Transverse colon (tissue), 4 donors: Measurements from ENCODE around the gene KCNE4.

Experiments
- CTCF ChIP-seq, 5 experiments: fragments of 200-600 bp in 3 of 5; fragments of 450-650 bp in 2 of 5; sonication (generic) in 3 of 5; IDR thresholded peaks; 1 replicate in 2 of 5; 2 replicates in 3 of 5; pipeline ENCODE4 v1.5.1; 2016 to 2017; ENCODE audit warnings: antibody characterized with exemption in 5 of 5, inconsistent platforms in 3 of 5, mild to moderate bottlenecking in 2 of 5, moderate library complexity in 1 of 5
- EP300 ChIP-seq: sonication (generic); formaldehyde crosslinking; IDR thresholded peaks from one replicate; pipeline ENCODE4 v1.6.1; 2017; ENCODE audit warnings: antibody characterized with exemption, low read depth
- POLR2A ChIP-seq: fragments of 450-650 bp; IDR thresholded peaks from one replicate; pipeline ENCODE4 v1.6.1; 2016; ENCODE audit warnings: antibody characterized with exemption, mild to moderate bottlenecking, moderate library complexity
- POLR2AphosphoS5 ChIP-seq, 3 donors: sonication (generic); formaldehyde crosslinking; IDR thresholded peaks; one replicate each; pipeline ENCODE4 v1.6.1; 2016; ENCODE audit warnings: antibody characterized with exemption in 3 of 3

- TF ChIP-seq POLR2A (no peak), POLR2AphosphoS5 (IDR thresholded peaks at IDR 0.05) (no peak), CTCF (IDR thresholded peaks at IDR 0.05) (no peak), EP300 (no peak)
Measured at GRCh38 chr2:223007531-223007930, 44.5 kb upstream of the KCNE4 start.
